GM12865 (cell line): ENCODE data around the gene FADS2.

Source experiments
- DNase-seq: peaks from one replicate; pipeline ENCODE4 v3.0.0; 2010; ENCODE audit warnings: low read depth
- H3K4me3 ChIP-seq: 2 replicates; pipeline ENCODE4 v1.5.1; 2011; ENCODE audit warnings: mild to moderate bottlenecking, low read depth, low read length, control low read depth
- TF ChIP-seq, protein P1 (sequence below): IDR thresholded peaks from 2 replicates; pipeline ENCODE4 v1.5.1; 2011; ENCODE audit warnings: low read length, control low read depth, low read depth, inconsistent platforms; ENCODE audit not compliant: insufficient read depth; ENCODE audit errors: missing control alignments

The FADS2 gene

DNA sequence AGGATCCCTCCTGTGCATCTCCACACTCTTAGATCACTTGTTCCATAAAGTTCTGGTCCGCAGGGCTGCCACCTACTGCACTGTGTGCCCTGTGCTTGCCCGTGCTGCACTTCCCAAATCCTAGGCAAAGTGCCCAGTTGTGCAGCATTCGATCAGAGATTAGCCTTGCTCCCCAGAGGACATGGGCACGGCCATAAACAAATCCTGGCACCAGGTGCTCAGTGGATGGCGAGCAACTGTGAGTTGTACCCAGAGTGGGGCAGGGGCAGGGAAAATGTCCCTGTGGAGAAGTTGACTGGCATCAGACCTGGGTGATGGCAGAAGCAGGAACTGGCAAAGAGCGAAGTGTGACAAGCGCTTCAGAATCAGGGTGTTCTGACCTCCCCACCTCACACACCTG is 4.7 kb downstream of the FADS2 start:
- TF ChIP-seq, protein P1, sequence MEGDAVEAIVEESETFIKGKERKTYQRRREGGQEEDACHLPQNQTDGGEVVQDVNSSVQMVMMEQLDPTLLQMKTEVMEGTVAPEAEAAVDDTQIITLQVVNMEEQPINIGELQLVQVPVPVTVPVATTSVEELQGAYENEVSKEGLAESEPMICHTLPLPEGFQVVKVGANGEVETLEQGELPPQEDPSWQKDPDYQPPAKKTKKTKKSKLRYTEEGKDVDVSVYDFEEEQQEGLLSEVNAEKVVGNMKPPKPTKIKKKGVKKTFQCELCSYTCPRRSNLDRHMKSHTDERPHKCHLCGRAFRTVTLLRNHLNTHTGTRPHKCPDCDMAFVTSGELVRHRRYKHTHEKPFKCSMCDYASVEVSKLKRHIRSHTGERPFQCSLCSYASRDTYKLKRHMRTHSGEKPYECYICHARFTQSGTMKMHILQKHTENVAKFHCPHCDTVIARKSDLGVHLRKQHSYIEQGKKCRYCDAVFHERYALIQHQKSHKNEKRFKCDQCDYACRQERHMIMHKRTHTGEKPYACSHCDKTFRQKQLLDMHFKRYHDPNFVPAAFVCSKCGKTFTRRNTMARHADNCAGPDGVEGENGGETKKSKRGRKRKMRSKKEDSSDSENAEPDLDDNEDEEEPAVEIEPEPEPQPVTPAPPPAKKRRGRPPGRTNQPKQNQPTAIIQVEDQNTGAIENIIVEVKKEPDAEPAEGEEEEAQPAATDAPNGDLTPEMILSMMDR = no peak
- H3K4me3 ChIP-seq = no peak overlapping the region
- no peak for DNase-seq

DNA sequence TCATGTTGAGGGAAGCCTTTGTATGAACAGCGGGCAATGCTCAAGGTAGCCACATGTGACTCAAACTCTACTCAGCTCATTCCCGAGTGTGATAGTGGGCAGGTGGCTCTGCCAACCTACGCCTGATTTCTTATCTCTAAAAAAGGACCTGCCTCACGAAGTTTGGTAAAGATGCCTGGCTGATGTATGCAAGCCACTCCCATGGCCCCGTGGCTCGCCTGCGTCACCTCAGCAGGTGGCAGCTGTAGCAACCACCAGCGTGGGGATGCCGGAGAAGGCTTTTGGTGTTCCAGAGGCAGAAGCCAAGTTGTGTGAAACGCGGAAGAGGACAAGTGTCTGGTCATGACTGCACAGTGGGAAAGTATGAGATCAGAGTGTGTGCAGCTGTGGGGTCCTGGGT is 5.4 kb downstream of the FADS2 start:
- TF ChIP-seq, protein P1 = no peak

DNA sequence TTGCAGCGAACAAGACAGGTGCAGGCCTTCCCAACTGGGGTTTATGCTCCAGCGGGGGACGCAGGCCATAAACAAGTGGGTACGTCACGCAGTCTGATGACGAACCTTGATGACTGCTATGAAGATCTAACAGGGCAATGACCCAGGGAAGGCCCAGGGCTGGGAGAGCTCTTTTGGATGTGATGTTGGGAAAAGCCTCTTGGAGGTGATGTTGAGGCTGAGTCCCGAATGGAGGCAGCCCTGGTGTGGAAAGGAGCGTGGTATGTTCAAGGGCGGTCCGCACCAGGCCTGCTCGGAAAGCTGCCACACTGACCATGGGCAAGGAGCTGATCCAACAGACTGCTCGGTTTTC is 5.8 kb downstream of the FADS2 start:
- TF ChIP-seq, protein P1 = no peak
- no peak for DNase-seq
- H3K4me3 ChIP-seq = peak overlapping the region; percentile 54

More for the DNA sequence above, 5.4 kb downstream of the FADS2 start:
- no peak overlapping the region for H3K4me3 ChIP-seq
- no peak for DNase-seq

DNA sequence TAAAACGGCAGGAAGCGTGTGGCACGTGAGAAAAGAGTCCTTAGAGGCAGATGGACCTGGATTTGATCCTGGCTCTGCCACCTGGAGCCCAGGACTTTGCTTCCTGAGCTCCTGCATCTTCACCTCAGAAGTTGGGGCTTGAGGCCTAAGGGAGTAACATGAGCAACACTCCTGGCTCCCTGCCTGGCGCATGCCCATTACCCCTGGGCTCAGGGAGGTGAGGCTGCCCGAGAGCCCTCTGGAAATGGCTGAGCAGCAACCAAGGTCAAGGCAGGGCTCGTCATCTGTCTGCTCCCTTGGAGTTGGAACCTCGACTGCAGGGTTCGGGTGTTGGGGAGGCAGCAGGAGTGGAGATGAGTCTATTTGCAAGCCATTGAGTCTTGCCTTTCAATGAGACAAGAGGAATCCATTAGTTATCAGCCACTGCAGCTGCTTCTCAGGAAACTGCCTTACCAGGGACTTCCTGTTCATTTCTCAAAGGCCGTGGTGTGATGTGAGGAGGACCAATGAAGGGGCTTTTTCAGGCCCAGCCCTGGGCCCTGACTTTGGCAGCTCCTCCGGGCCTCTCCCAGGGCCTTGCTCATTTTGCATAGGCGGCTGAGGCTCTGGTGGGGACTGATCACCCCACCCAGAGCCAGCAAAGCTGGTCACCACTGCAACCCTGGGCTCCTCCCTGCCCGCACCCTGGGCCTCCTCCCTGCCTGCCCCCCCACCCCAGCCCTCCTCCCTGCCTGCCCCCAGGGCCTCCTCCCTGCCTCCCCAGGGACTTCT is 6.4 kb downstream of the FADS2 start:
- peak; percentile 95 for DNase-seq
- peak overlapping the region; percentile 54 for H3K4me3 ChIP-seq
- TF ChIP-seq, protein P1 = no peak

DNA sequence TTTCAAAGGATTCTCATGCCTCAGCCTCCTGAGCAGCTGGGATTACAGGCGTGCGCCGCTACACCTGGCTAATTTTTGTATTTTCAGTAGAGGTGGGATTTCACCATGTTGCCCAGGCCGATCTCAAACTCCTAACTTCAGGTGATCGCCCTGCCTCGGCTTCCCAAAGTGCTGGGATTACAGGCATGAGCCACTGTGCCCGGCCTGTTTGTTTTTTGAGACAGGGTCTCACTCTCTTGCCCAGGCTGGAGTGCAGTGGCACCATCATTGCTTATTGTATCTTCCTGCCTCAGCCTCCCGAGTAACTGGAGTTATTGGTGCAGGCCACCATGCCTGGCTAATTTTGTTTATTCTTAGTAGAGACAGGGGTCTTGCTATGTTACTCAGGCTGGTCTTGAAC is 8.1 kb downstream of the FADS2 start:
- H3K4me3 ChIP-seq = no peak overlapping the region
- TF ChIP-seq, protein P1 = no peak
- DNase-seq = no peak

DNA sequence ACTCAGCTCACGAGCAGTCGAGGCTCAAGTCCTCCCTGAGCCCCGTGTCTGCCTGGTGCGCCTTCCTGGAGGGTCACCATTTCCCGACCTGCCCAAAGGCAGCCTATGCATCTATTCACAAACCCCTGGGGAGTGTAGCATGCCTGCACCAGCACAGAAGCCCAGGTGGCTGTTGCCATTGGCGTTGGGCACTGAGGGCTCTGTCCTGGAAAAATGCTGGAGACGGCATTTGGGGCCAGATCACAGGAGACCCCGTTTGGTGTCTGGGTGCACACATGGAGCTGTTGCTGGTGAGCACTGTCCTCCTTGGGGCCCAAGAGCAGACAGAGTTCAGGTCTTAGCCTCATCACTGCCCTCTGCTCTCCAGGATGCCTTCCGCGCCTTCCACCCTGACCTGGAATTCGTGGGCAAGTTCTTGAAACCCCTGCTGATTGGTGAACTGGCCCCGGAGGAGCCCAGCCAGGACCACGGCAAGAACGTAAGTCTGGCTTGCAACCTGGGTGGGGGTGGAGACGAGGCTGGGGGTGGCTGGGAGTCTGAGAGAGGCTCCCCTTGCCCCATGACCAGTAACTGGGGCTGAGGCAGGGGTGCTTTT is 9.4 kb downstream of the FADS2 start:
- no peak overlapping the region for H3K4me3 ChIP-seq
- no peak for DNase-seq
- TF ChIP-seq, protein P1 = no peak
